HepG2 (cell line): Measurements from ENCODE around the gene MSMB. TPM values are rescaled to one million over a fixed set of nuclear protein-coding genes. Genes with fewer than 3 reads are reported as not detected.

Experiments used
- ADNP ChIP-seq: sonication (generic); formaldehyde crosslinking; IDR thresholded peaks from 2 replicates; pipeline ENCODE4 v1.4.0; 2020; ENCODE audit warnings: missing genetic modification reagents
- ZNF276 ChIP-seq: sonication (generic); formaldehyde crosslinking; IDR thresholded peaks from 2 replicates; pipeline ENCODE4 v1.4.0; 2020; ENCODE audit warnings: mild to moderate bottlenecking, low read depth, missing genetic modification reagents
- ZNF652 ChIP-seq: IDR thresholded peaks from 2 replicates; pipeline ENCODE4 v1.6.1; 2016; ENCODE audit warnings: low read depth, borderline replicate concordance
- polyA plus RNA-seq, 8 experiments: library from polyadenylated mRNA; depleted of rRNA in 3 of 8; stranded (reverse) in 7 of 8; unstranded in 1 of 8; fragments of >200 nt; fragmentation: Illumina TruSeq in 4 of 8; extraction: Trizol in 4 of 8; gene quantifications; 2 replicates each; pipeline versions ENCODE4 v1.2.1 to v1.2.3, GENCODE V29; 2011 to 2016; ENCODE audit warnings: low read depth in 4 of 8, missing spikeins in 1 of 8, mixed read lengths in 1 of 8; ENCODE audit not compliant: insufficient read depth in 1 of 8
- total RNA-seq, 5 experiments: library from RNA; depleted of rRNA; stranded (reverse); fragments of >200 nt; fragmentation: Illumina TruSeq; extraction: Trizol; gene quantifications; 2 replicates each; pipeline ENCODE4 v1.2.3, GENCODE V29; 2016; ENCODE audit warnings: low read depth in 1 of 5
- TF ChIP-seq, protein P1 (sequence below): sonication (generic); formaldehyde crosslinking; IDR thresholded peaks from 2 replicates; pipeline ENCODE4 v1.5.0; 2020; ENCODE audit warnings: mild to moderate bottlenecking, missing genetic modification reagents, borderline replicate concordance
- TF ChIP-seq, protein P2 (sequence below): sonication (generic); formaldehyde crosslinking; IDR thresholded peaks from 2 replicates; pipeline ENCODE4 v1.5.1; 2020; ENCODE audit warnings: mild to moderate bottlenecking, missing genetic modification reagents, borderline replicate concordance
- TF ChIP-seq, protein P3 (sequence below): sonication (generic); formaldehyde crosslinking; IDR thresholded peaks from 2 replicates; pipeline ENCODE4 v1.5.1; 2020; ENCODE audit warnings: missing genetic modification reagents, mild to moderate bottlenecking, borderline replicate concordance
- TF ChIP-seq, protein P4 (sequence below): sonication (generic); formaldehyde crosslinking; IDR thresholded peaks from 2 replicates; pipeline ENCODE4 v1.8.0; 2022; ENCODE audit warnings: mild to moderate bottlenecking, missing genetic modification reagents; ENCODE audit not compliant: insufficient replicate concordance

MSMB gene
- total and polyA plus RNA-seq, 2 of the 13 experiments (the other 11 are each of a cell fraction or from before 2014, with no cell fraction given) = 0.84 TPM; not detected in 1

- TF ChIP-seq, protein P1, sequence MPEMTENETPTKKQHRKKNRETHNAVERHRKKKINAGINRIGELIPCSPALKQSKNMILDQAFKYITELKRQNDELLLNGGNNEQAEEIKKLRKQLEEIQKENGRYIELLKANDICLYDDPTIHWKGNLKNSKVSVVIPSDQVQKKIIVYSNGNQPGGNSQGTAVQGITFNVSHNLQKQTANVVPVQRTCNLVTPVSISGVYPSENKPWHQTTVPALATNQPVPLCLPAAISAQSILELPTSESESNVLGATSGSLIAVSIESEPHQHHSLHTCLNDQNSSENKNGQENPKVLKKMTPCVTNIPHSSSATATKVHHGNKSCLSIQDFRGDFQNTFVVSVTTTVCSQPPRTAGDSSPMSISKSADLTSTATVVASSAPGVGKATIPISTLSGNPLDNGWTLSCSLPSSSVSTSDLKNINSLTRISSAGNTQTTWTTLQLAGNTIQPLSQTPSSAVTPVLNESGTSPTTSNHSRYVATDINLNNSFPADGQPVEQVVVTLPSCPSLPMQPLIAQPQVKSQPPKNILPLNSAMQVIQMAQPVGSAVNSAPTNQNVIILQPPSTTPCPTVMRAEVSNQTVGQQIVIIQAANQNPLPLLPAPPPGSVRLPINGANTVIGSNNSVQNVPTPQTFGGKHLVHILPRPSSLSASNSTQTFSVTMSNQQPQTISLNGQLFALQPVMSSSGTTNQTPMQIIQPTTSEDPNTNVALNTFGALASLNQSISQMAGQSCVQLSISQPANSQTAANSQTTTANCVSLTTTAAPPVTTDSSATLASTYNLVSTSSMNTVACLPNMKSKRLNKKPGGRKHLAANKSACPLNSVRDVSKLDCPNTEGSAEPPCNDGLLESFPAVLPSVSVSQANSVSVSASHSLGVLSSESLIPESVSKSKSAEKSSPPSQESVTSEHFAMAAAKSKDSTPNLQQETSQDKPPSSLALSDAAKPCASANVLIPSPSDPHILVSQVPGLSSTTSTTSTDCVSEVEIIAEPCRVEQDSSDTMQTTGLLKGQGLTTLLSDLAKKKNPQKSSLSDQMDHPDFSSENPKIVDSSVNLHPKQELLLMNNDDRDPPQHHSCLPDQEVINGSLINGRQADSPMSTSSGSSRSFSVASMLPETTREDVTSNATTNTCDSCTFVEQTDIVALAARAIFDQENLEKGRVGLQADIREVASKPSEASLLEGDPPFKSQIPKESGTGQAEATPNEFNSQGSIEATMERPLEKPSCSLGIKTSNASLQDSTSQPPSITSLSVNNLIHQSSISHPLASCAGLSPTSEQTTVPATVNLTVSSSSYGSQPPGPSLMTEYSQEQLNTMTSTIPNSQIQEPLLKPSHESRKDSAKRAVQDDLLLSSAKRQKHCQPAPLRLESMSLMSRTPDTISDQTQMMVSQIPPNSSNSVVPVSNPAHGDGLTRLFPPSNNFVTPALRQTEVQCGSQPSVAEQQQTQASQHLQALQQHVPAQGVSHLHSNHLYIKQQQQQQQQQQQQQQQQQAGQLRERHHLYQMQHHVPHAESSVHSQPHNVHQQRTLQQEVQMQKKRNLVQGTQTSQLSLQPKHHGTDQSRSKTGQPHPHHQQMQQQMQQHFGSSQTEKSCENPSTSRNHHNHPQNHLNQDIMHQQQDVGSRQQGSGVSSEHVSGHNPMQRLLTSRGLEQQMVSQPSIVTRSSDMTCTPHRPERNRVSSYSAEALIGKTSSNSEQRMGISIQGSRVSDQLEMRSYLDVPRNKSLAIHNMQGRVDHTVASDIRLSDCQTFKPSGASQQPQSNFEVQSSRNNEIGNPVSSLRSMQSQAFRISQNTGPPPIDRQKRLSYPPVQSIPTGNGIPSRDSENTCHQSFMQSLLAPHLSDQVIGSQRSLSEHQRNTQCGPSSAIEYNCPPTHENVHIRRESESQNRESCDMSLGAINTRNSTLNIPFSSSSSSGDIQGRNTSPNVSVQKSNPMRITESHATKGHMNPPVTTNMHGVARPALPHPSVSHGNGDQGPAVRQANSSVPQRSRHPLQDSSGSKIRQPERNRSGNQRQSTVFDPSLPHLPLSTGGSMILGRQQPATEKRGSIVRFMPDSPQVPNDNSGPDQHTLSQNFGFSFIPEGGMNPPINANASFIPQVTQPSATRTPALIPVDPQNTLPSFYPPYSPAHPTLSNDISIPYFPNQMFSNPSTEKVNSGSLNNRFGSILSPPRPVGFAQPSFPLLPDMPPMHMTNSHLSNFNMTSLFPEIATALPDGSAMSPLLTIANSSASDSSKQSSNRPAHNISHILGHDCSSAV (CRISPR knock-in tag) = no peak
- TF ChIP-seq, protein P2, sequence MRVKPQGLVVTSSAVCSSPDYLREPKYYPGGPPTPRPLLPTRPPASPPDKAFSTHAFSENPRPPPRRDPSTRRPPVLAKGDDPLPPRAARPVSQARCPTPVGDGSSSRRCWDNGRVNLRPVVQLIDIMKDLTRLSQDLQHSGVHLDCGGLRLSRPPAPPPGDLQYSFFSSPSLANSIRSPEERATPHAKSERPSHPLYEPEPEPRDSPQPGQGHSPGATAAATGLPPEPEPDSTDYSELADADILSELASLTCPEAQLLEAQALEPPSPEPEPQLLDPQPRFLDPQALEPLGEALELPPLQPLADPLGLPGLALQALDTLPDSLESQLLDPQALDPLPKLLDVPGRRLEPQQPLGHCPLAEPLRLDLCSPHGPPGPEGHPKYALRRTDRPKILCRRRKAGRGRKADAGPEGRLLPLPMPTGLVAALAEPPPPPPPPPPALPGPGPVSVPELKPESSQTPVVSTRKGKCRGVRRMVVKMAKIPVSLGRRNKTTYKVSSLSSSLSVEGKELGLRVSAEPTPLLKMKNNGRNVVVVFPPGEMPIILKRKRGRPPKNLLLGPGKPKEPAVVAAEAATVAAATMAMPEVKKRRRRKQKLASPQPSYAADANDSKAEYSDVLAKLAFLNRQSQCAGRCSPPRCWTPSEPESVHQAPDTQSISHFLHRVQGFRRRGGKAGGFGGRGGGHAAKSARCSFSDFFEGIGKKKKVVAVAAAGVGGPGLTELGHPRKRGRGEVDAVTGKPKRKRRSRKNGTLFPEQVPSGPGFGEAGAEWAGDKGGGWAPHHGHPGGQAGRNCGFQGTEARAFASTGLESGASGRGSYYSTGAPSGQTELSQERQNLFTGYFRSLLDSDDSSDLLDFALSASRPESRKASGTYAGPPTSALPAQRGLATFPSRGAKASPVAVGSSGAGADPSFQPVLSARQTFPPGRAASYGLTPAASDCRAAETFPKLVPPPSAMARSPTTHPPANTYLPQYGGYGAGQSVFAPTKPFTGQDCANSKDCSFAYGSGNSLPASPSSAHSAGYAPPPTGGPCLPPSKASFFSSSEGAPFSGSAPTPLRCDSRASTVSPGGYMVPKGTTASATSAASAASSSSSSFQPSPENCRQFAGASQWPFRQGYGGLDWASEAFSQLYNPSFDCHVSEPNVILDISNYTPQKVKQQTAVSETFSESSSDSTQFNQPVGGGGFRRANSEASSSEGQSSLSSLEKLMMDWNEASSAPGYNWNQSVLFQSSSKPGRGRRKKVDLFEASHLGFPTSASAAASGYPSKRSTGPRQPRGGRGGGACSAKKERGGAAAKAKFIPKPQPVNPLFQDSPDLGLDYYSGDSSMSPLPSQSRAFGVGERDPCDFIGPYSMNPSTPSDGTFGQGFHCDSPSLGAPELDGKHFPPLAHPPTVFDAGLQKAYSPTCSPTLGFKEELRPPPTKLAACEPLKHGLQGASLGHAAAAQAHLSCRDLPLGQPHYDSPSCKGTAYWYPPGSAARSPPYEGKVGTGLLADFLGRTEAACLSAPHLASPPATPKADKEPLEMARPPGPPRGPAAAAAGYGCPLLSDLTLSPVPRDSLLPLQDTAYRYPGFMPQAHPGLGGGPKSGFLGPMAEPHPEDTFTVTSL = no peak
- TF ChIP-seq ADNP (CRISPR knock-in tag) (no peak), ZNF276 (CRISPR knock-in tag) (no peak), ZNF652 (peak; percentile 50; the same call in 1 of the 2 replicates)
- TF ChIP-seq, protein P3, sequence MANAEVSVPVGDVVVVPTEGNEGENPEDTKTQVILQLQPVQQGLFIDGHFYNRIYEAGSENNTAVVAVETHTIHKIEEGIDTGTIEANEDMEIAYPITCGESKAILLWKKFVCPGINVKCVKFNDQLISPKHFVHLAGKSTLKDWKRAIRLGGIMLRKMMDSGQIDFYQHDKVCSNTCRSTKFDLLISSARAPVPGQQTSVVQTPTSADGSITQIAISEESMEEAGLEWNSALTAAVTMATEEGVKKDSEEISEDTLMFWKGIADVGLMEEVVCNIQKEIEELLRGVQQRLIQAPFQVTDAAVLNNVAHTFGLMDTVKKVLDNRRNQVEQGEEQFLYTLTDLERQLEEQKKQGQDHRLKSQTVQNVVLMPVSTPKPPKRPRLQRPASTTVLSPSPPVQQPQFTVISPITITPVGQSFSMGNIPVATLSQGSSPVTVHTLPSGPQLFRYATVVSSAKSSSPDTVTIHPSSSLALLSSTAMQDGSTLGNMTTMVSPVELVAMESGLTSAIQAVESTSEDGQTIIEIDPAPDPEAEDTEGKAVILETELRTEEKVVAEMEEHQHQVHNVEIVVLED (CRISPR knock-in tag) = no peak
- TF ChIP-seq, protein P4, sequence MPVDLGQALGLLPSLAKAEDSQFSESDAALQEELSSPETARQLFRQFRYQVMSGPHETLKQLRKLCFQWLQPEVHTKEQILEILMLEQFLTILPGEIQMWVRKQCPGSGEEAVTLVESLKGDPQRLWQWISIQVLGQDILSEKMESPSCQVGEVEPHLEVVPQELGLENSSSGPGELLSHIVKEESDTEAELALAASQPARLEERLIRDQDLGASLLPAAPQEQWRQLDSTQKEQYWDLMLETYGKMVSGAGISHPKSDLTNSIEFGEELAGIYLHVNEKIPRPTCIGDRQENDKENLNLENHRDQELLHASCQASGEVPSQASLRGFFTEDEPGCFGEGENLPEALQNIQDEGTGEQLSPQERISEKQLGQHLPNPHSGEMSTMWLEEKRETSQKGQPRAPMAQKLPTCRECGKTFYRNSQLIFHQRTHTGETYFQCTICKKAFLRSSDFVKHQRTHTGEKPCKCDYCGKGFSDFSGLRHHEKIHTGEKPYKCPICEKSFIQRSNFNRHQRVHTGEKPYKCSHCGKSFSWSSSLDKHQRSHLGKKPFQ (CRISPR knock-in tag) = peak; percentile 31
Observed at GRCh38 chr10:46002916-46003693, 43.0 kb downstream of the MSMB start (continued).
